GM19351 (cell line): ENCODE results near the gene ARL14EP.

Source experiments
- ATAC-seq: cut with Tn5 transposase; IDR thresholded peaks from one replicate; pipeline ENCODE4 v1.9.1; 2021; ENCODE audit warnings: mild to moderate bottlenecking, moderate library complexity; ENCODE audit not compliant: unreplicated experiment

Gene ARL14EP

GRCh38 chr11:30326114-30326778 is 3.3 kb downstream of the ARL14EP start:
- no peak for ATAC-seq

DNA sequence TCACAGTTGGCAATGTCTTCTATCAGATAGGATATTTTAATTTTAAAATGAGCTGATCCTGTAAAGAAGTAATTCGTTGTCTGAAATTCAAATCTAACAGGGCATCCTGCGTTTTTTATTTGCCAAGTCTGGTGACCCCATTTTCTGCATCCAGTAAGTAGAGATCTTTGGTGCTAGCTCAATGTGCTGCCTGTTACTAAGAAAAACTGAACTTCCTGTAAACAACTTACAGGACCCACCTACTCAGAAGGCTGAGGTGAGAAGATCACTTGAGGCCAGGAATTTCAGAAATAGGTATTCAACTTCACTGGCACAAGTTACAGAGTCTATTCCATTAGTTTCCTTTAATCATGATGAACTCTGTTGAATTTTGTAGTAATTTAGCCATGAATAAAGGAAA is 4.0 kb downstream of the ARL14EP start:
- ATAC-seq: no peak

GRCh38 chr11:30328681-30329080 is 5.8 kb downstream of the ARL14EP start:
- ATAC-seq: no peak

- peak; percentile 38 for ATAC-seq
Measured at GRCh38 chr11:30329150-30329940, 6.4 kb downstream of the ARL14EP start.

DNA sequence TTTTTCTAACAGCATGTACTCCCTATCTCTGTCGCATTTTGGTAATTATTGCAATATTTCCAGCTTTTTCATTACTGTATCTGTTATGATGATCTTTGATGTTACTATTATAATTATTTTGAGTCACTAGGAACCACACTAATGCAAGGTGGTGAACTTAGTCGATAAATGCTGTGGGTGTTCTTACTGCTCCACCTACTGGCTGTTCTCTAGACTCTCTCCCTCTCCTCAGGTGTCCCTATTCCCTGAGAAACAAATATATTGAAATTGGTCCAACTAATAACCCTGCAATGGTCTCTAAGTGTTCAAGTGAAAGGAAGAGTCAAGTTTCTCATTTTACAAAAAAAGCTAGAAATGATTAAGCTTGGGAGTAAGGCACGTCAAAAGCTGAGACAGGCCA is 10.5 kb downstream of the ARL14EP start:
- peak; percentile 78 for ATAC-seq

DNA sequence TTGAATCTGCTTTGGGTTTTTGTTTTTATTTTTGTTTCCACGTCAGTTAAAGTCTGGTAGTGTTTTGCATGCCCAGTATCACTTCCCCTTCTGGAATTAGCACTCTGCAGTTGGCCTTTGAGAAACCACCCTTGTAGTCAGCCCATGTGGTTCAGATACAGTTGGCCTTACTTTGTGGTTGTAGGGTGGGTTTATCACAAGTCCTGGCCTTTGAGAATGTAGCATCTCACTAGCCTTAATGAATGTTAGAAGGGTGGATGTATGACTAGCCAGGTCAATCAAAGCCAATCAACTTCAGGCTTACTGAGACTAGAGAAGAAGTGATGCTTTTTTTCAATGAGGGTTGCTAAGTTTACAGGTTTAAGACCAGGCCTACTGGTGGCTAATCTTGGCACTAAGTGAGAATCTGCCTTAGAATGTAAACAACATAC is 19.8 kb downstream of the ARL14EP start:
- ATAC-seq: peak; percentile 93

GRCh38 chr11:30344085-30344484 is 21.2 kb downstream of the ARL14EP start:
- ATAC-seq: peak; percentile 23

DNA sequence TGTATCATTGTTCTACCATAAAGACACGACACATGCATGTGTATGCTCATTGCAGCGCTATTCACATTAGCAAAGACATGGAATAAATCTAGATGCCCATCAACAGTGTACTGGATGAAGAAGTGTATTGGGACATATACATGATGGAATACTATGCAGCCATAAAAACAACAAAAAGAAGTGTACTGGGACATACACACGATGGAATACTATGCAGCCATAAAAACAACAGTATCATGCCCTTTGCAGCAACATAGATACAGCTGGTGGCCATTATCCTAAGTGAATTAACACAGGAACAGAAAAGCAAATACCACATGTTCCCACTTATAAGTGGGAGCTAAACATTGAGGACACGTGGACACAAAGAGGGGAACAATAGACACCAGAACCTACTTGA is 22.7 kb downstream of the ARL14EP start:
- ATAC-seq: no peak

DNA sequence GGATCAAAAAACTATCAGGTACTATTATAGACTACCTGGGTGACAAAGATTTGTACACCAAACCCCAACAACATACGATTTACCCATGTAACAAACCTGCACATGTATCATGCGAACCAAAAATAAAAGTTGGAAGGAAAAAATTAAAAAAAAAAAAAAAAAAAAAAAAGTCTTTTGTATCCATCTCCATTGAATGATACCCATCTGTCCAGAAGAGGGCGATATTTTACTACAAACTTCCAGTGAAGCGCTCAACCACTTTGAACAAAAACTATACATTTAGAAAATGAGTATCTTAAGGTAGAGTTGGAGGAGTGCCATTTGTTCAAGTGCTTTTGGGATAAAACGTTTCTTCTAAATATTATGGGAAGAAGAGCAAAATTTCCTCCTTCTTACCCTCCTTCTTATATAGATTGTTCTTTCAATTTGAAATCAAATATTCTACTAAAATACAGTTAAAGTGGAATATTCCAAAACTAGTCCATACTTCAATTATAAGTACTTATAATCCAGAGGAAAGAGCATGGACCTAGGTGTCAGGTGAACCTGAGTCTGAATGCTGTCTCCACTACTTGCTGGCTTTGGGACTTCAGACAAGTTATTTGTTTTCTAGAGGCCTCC is 23.3 kb downstream of the ARL14EP start:
- ATAC-seq: no peak

DNA sequence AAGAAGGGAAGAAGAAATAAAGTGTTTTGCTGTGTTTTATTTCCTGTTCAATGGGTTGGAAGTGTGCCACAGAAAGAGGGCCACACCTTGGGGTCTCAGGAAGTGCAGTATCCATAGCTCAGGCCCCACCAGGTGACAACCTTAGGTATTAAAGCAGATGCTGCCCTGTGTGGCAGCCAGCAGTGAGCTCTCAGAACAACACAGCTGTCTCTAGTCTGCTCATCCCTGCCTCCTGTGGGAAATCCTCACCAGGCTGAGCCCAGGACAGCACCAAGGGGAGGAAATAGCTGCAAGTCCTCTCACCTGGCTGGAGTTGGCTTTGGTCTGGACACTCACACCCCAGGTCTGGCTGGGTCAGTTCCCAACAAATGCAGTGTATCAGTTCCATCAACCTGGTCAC is 25.1 kb downstream of the ARL14EP start:
- ATAC-seq: no peak

- no peak for ATAC-seq
Measured at GRCh38 chr11:30349885-30350284, 27.0 kb downstream of the ARL14EP start.

- no peak for ATAC-seq
Measured at GRCh38 chr11:30350384-30350783, 27.5 kb downstream of the ARL14EP start.

DNA sequence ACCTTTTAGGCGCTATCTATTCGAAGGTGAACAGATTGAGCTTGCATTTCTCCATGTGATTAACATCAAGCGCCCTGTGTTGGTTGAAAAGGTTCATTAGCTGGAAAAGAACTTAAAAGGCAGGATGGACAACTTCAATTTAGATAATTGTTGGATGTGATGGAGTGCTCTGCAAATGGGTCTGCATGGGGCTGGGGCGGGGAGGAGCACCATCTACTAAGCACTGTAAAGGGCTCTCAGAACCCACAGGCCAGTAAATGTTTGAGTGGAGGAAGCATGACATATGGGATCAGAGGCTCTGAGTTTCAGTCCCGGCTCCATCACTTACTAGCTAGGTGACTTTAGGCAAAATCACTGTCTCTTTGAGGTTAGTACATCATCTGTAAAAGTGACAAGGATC is 28.2 kb downstream of the ARL14EP start:
- ATAC-seq: no peak

- ATAC-seq: no peak
Measured at GRCh38 chr11:30356391-30356790, 33.5 kb downstream of the ARL14EP start.

- no peak for ATAC-seq
Measured at GRCh38 chr11:30357872-30358271, 35.0 kb downstream of the ARL14EP start.

DNA sequence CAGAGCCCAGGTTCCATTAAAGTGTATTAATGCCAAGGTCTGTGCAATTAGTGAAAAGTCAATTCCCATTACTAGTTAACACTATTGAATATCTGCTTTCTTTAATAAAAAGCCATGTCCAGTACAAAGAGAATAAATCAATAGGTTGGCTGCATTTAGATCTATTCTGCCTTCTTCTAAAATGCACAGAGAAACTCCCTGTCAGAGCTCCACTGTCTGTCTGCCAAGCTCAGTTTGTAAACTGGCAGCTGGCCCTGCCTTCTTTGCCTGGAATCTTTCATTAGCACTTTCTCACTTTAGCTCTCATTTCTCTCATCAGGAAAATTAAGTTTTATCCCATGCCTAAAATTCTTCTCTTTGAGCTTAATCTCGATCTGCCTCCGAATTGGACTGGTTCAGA is 35.6 kb downstream of the ARL14EP start:
- ATAC-seq: no peak

DNA sequence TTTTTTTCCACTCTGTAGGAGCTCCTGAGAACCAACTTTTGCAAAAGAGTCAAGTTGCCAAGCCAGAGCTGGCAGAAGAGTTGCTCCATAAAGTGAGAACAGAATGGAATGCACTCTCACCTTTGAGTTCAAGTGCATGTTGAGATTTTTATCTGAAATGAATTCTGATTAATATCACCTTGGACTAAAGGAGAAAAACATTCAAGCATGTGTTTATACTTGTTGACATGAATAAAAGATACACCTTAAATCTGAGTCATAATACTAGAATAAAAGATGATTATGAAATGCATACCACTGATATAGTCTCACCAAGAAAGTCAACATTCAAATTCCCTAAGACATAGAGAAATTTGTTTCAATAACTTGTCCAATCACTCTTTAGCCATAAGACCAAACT is 37.8 kb downstream of the ARL14EP start:
- ATAC-seq: no peak

DNA sequence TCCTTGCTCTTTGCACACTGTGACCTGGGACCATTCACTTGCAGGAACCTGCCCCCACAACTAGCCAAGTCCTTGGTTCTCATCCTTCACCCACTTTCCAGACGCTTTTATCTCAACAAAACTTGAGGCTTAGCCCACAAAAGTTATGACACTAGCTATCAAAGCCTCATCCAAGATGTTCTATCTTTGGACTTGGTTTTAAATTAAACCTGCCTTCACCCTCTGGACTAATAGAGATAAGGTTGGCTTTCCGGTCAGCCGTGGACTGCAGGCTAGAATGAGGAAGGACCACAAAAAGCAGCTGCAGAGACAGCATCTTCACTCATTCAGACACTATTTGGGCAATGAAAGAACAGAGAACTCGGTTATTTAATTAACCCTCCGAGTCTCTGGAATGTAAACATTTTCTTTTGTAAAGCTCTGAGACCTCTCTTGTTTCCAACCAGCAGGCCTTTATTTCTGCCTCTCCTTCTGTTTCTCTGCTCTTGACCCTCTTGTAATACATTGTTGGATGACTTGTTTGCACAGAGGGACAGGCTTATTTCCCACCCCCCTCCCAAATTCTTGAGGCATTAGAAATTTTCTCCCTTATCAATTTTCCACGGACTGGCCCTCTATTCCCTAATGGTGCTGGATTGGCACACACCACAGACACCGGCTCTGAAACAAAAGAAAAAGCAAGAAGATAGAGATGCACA is 41.4 kb downstream of the ARL14EP start:
- ATAC-seq: no peak

DNA sequence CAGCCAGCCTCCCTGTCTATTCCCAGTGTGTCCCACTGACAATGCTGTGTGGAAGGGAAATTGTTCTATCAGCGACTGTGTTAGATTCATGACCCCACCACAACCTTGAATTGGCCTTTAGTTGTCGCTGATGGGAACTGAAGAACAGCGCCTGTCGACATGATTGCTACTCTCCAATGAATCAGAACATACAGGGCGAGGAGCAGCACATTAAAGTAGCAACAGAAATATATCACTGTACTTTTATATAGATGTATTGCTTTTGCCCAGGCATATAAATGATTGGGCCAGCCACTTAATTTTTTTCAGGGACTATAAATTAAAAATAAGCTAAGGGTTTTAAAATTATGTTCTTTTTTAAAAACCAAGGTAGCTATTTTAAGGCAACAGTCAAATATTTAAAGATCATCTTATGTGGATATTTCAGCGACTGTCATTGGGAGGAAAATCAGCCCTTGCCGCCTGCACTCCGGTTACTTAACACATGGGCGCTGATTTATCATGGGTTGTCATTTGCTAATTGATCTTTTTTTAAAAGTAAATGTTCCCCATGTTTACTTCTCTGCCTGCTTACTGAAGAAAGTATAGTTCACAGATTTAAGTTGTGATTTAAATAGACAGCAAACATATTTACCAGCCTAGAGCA is 42.1 kb downstream of the ARL14EP start:
- no peak for ATAC-seq

DNA sequence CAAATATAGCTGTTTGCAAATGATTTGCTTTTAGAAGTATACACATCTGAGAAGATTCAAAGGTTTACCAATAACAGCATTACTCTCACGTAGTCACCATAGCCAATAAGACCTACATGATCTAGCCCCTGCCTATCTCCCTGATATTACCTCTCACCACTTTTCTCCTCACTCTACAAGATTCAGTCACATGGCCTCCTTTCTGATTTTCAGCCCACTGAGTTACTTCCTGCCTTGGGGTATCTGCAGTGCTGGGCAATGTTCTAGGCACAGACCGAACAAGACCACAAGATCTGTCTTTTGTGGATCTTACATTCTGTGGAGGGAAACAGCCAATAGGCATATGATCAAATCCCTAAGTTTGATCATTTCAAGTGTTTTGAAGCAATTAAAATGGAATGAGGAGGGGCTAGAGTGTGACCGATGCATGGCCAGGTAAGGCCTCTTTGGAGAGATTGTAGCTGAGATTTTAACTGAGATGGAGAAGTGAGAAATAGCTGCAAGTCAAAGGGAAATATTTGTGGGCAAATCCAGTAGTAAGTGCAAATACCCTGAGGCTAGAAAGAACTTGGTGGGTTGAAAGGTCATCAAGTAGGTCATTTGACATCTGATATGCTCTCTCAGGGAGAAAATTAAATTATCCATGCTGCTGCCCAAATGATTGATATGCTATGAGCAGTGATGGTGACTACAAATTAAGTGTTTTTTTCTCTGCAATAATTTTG is 43.1 kb downstream of the ARL14EP start:
- ATAC-seq: peak; percentile 63
